SU-DHL-6 (cell line): ENCODE results near the gene TAF8.

ENCODE experiments used
- EZH2phosphoT487 ChIP-seq: fragments of 200-600 bp; sonication (generic), shearing (Covaris generic); conservative IDR thresholded peaks from 2 replicates; pipeline ENCODE4 v1.6.1; 2018; ENCODE audit warnings: mild to moderate bottlenecking, antibody characterized with exemption, low read length, moderate library complexity, mixed read lengths
- TF ChIP-seq, protein P1 (sequence below): fragments of 200-600 bp; sonication (generic); IDR thresholded peaks from one replicate; pipeline ENCODE4 v1.5.1; 2017; ENCODE audit warnings: antibody characterized with exemption, mild to moderate bottlenecking, low read length, moderate library complexity; ENCODE audit not compliant: insufficient read depth, poor library complexity, severe bottlenecking

- TF ChIP-seq, protein P1, sequence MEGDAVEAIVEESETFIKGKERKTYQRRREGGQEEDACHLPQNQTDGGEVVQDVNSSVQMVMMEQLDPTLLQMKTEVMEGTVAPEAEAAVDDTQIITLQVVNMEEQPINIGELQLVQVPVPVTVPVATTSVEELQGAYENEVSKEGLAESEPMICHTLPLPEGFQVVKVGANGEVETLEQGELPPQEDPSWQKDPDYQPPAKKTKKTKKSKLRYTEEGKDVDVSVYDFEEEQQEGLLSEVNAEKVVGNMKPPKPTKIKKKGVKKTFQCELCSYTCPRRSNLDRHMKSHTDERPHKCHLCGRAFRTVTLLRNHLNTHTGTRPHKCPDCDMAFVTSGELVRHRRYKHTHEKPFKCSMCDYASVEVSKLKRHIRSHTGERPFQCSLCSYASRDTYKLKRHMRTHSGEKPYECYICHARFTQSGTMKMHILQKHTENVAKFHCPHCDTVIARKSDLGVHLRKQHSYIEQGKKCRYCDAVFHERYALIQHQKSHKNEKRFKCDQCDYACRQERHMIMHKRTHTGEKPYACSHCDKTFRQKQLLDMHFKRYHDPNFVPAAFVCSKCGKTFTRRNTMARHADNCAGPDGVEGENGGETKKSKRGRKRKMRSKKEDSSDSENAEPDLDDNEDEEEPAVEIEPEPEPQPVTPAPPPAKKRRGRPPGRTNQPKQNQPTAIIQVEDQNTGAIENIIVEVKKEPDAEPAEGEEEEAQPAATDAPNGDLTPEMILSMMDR = no peak
- TF ChIP-seq EZH2phosphoT487 = no peak
Observed at GRCh38 chr6:42042108-42042507, 8.2 kb upstream of the TAF8 start.
